ENCODE results near the gene RMDN3. TPM values are rescaled to one million over a fixed set of nuclear protein-coding genes. Genes with fewer than 3 reads are reported as not detected.

RMDN3 gene
- total RNA-seq, 2 donors from 2014 or later: 12.4 to 14.4 TPM

DNA sequence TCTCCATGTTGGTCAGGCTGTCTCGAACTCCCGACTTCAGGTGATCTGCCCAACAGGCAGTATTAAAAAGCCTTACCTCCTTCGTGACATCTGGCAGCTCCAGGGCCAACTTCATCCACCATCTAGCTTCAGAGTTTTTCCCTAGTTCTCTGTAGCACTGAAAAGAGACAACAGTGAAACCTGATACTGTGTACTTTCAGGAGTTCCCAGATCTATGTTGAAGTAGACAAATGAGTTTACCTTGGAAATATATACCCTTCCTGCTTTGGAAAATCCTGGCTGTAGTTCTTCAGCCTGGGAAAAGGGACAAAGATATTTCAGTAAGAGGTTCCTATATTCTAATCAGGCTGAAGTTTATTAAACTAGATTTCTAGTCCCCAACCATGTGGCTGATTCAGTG is 18.0 kb downstream of the RMDN3 start:
- TF ChIP-seq, protein P1, sequence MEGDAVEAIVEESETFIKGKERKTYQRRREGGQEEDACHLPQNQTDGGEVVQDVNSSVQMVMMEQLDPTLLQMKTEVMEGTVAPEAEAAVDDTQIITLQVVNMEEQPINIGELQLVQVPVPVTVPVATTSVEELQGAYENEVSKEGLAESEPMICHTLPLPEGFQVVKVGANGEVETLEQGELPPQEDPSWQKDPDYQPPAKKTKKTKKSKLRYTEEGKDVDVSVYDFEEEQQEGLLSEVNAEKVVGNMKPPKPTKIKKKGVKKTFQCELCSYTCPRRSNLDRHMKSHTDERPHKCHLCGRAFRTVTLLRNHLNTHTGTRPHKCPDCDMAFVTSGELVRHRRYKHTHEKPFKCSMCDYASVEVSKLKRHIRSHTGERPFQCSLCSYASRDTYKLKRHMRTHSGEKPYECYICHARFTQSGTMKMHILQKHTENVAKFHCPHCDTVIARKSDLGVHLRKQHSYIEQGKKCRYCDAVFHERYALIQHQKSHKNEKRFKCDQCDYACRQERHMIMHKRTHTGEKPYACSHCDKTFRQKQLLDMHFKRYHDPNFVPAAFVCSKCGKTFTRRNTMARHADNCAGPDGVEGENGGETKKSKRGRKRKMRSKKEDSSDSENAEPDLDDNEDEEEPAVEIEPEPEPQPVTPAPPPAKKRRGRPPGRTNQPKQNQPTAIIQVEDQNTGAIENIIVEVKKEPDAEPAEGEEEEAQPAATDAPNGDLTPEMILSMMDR (IDR thresholded peaks at IDR 0.05): no peak
- H3K4me1 ChIP-seq: no peaks in the 10 kb centered on the region
- H3K27ac ChIP-seq: no peak overlapping the region
- H3K9me3 ChIP-seq: no peaks in the 10 kb centered on the region
- H3K4me3 ChIP-seq: no peak overlapping the region
- peaks cover 63% of the 10 kb centered on the region for H3K36me3 ChIP-seq
- DNase-seq (ENCODE audit: low spot score): no peak
- H3K27me3 ChIP-seq: no peaks in the 10 kb centered on the region

DNA sequence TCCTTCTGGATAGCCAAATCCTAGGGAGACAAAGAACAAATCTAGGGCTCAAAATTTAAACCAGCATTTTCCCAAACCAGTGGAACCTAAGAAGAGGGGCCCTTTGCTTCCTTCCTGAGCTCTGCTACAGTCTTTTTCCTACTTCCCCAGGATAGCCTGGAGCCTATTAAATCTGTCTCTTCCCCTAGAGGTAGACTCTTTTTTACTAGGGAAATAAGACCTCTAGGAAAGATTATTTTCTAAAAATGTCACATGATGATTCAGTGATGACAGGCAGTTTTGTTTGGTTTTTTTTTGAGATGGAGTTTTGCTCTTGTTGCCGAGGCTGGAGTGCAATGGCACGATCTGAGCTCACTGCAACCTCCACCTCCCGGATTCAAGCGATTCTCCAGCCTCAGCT is 18.5 kb downstream of the RMDN3 start:
- DNase-seq (ENCODE audit: low spot score): no peak

DNA sequence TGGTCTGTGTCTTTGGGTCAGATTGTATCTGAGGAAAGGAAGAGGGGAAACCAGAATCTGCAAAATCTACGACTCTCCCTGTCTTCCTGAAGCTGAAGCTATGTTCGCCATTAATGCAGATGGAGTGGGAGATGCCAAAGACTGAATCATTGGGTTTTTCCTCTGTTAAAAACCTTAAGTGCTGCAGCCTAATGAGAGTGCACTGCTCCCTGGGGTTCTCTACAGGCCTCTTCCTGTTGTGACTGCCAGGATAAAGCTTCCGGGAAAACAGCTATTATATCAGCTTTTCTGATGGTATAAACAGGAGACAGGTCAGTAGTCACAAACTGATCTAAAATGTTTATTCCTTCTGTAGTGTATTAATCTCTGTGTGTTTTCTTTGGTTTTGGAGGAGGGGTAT is 24.0 kb downstream of the RMDN3 start:
- TF ChIP-seq, protein P1 (IDR thresholded peaks at IDR 0.05): no peak
- DNase-seq (ENCODE audit: low spot score): no peak
- Histone ChIP-seq H3K36me3 (peaks cover 18% of the 10 kb centered on the region), H3K4me1 (no peaks in the 10 kb centered on the region), H3K4me3 (no peak overlapping the region), H3K27ac (no peak overlapping the region), H3K27me3 (no peaks in the 10 kb centered on the region), H3K9me3 (no peaks in the 10 kb centered on the region)

More for the DNA sequence above, 18.5 kb downstream of the RMDN3 start:
- TF ChIP-seq, protein P1 (IDR thresholded peaks at IDR 0.05): no peak
- H3K36me3 ChIP-seq: peaks cover 62% of the 10 kb centered on the region
- H3K27me3 ChIP-seq: no peaks in the 10 kb centered on the region
- no peak overlapping the region for H3K27ac ChIP-seq
- H3K4me1 ChIP-seq: no peaks in the 10 kb centered on the region
- no peaks in the 10 kb centered on the region for H3K9me3 ChIP-seq
- H3K4me3 ChIP-seq: no peak overlapping the region

DNA sequence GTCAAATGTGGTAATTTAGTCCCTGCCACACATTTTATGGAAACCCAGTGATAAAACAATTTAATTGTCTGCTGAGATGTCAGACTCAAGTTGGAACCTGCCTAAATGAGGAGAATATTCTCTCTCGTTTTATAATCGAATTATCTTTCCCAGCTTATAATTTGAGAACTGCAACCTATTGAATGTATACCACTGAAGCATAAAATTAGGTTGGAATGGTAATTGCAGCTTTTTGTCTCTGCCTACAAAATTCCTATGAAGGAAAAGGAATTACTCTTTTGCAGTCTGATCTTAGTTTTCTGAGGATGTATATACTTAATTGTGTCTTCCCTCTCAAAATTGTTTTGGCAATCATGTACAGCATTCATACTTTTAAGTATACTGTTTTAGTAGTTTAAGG is 31.1 kb downstream of the RMDN3 start:
- no peak for DNase-seq (ENCODE audit: low spot score)
- TF ChIP-seq, protein P1 (IDR thresholded peaks at IDR 0.05): no peak
- Histone ChIP-seq H3K27ac (no peak overlapping the region), H3K36me3 (no peaks in the 10 kb centered on the region), H3K4me3 (no peak overlapping the region), H3K27me3 (no peaks in the 10 kb centered on the region), H3K9me3 (no peaks in the 10 kb centered on the region), H3K4me1 (no peaks in the 10 kb centered on the region)

DNA sequence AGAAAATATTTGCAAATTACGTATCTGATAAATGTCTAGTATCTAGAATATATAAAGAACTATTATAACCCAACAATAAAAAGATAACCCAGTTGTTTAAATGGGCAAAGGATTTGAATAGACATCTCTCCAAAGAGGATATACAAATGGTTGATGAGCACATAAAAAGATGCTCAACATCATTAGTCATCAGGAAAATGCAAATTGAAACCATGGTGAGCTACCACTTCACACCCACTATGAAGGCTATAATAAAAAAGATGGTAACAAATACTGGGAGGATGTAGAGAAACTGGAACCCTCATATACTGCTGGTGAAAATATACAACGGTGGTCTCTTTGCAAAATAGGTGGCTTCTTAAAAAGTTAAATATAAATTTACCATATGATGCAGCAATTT is 32.1 kb downstream of the RMDN3 start:
- Histone ChIP-seq H3K4me1 (no peaks in the 10 kb centered on the region), H3K27ac (no peak overlapping the region), H3K36me3 (no peaks in the 10 kb centered on the region), H3K9me3 (no peaks in the 10 kb centered on the region), H3K4me3 (no peak overlapping the region), H3K27me3 (no peaks in the 10 kb centered on the region)
- DNase-seq (ENCODE audit: low spot score): no peak
- TF ChIP-seq, protein P1 (IDR thresholded peaks at IDR 0.05): no peak

DNA sequence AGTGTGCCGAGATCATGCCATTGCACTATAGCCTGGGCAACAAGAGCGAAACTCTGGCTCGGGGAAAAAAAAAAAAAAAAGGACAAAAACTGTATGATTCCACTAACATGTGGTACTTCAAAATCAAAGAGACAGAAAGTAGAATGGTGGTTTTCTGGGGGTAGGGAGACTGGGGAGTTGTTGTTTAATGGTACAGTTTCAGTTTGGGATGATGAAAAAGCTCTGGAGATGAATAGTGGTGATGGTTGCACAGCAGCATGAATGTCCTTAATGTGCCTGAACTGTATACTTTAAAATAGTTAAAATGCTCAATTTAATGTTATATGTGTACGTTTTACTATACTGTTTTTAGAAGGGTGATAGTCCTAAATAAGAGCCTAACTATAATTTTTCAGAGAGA is 32.7 kb downstream of the RMDN3 start:
- Histone ChIP-seq H3K27me3 (no peaks in the 10 kb centered on the region), H3K4me3 (no peak overlapping the region), H3K9me3 (no peaks in the 10 kb centered on the region), H3K27ac (no peak overlapping the region), H3K4me1 (no peaks in the 10 kb centered on the region), H3K36me3 (no peaks in the 10 kb centered on the region)
- TF ChIP-seq, protein P1 (IDR thresholded peaks at IDR 0.05): no peak
- no peak for DNase-seq (ENCODE audit: low spot score)
